GM19239 (cell line): ENCODE measurements around the gene DLG2.
A peak's percentile ranks its signal among the peaks of the same experiment; 100 is the strongest.
"Not testable (repeated sequence)": the region's sequence is repeated elsewhere in the genome, so short reads cannot be mapped to it uniquely, and the experiment has no call there.

Experiments
- DNase-seq: peaks from one replicate; pipeline ENCODE4 v3.0.0; 2011; ENCODE audit warnings: low spot score; ENCODE audit not compliant: insufficient read length
- FAIRE-seq: peaks from 2 replicates; lab custom pipeline; 2011; peaks lifted over from hg19 to GRCh38; lab: Jason Lieb, UNC

The DLG2 gene

GRCh38 chr11:85165819-85166218 is 461.3 kb downstream of the DLG2 start:
- DNase-seq (no peak), FAIRE-seq (no peak)

- no peak for FAIRE-seq
- DNase-seq = no peak
Measured at GRCh38 chr11:85164743-85165142, 462.4 kb downstream of the DLG2 start.

GRCh38 chr11:85154294-85154693 is 472.9 kb downstream of the DLG2 start:
- DNase-seq (no peak), FAIRE-seq (no peak)

- FAIRE-seq (no peak), DNase-seq (no peak)
Measured at GRCh38 chr11:85137597-85137996, 489.5 kb downstream of the DLG2 start.

GRCh38 chr11:85133636-85134035 is 493.5 kb downstream of the DLG2 start:
- DNase-seq (no peak), FAIRE-seq (no peak)

- DNase-seq = no peak
Measured at GRCh38 chr11:85132851-85133585, 494.1 kb downstream of the DLG2 start.

GRCh38 chr11:85127349-85127748 is 499.8 kb downstream of the DLG2 start:
- FAIRE-seq (peak; percentile 31), DNase-seq (no peak)

More at GRCh38 chr11:85132851-85133585, 494.1 kb downstream of the DLG2 start:
- no peak for FAIRE-seq

GRCh38 chr11:85123752-85124231 is 503.4 kb downstream of the DLG2 start:
- FAIRE-seq = peak; percentile 75
- no peak for DNase-seq

GRCh38 chr11:85118151-85118550 is 509.0 kb downstream of the DLG2 start:
- no peak for DNase-seq
- FAIRE-seq = no peak

- DNase-seq (no peak), FAIRE-seq (no peak)
Measured at GRCh38 chr11:85115798-85116197, 511.3 kb downstream of the DLG2 start.

- DNase-seq (no peak), FAIRE-seq (no peak)
Measured at GRCh38 chr11:85114786-85115185, 512.4 kb downstream of the DLG2 start.

- peak; percentile 61 for FAIRE-seq
Measured at GRCh38 chr11:85110246-85110645, 516.9 kb downstream of the DLG2 start.

GRCh38 chr11:85109141-85109540 is 518.0 kb downstream of the DLG2 start:
- no peak for DNase-seq
- FAIRE-seq = peak; percentile 91

More at GRCh38 chr11:85110246-85110645, 516.9 kb downstream of the DLG2 start:
- not testable (repeated sequence) for DNase-seq

- no peak for FAIRE-seq
Measured at GRCh38 chr11:85105868-85106267, 521.3 kb downstream of the DLG2 start.

GRCh38 chr11:85099522-85099921 is 527.6 kb downstream of the DLG2 start:
- no peak for FAIRE-seq
- no peak for DNase-seq

More at GRCh38 chr11:85105868-85106267, 521.3 kb downstream of the DLG2 start:
- no peak for DNase-seq

- DNase-seq (no peak), FAIRE-seq (peak; percentile 67)
Measured at GRCh38 chr11:85098996-85099395, 528.1 kb downstream of the DLG2 start.

GRCh38 chr11:85096939-85097338 is 530.2 kb downstream of the DLG2 start:
- FAIRE-seq (peak; percentile 23), DNase-seq (no peak)

GRCh38 chr11:85095239-85095638 is 531.9 kb downstream of the DLG2 start:
- DNase-seq (no peak), FAIRE-seq (no peak)

- FAIRE-seq (no peak), DNase-seq (no peak)
Measured at GRCh38 chr11:85094795-85095194, 532.3 kb downstream of the DLG2 start.

- no peak for DNase-seq
- FAIRE-seq = no peak
Measured at GRCh38 chr11:85089654-85090053, 537.5 kb downstream of the DLG2 start.

- DNase-seq = no peak
- FAIRE-seq = no peak
Measured at GRCh38 chr11:85088286-85088685, 538.9 kb downstream of the DLG2 start.
